GM18505 (cell line): ENCODE data around the gene SLC25A29.

Experiments used
- ATAC-seq: cut with Tn5 transposase; IDR thresholded peaks from one replicate; pipeline ENCODE4 v1.9.1; 2021; ENCODE audit not compliant: unreplicated experiment
- POLR2A ChIP-seq: IDR thresholded peaks from 4 replicates; pipeline ENCODE4 v1.6.1; 2011; ENCODE audit warnings: borderline replicate concordance; ENCODE audit not compliant: insufficient read depth, insufficient read length; ENCODE audit errors: extremely low read depth

The SLC25A29 gene

GRCh38 chr14:100261621-100262020 is 44.6 kb downstream of the SLC25A29 start:
- no peak for ATAC-seq
- no peak for TF ChIP-seq POLR2A

GRCh38 chr14:100256339-100256895 is 49.8 kb downstream of the SLC25A29 start:
- TF ChIP-seq POLR2A = no peak
- ATAC-seq = peak; percentile 66

DNA sequence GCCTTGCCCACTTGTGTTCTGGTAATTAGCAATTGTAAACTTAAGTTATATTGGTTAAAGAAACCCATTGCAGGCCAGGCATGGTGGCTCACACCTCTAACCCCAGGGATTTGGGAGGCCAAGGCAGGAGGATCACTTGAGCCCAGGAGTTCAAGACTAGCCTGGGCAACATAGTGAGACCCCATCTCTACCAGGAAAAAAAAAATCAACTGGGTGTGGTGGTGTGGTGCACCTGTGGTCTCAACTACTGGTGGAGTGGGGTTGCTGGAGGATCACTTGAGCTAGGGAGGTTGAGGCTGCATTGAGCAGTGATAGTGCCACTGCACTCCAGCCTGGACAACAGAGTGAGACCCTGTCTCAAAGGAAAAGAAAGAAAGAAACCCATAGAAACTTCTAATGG is 53.6 kb downstream of the SLC25A29 start:
- no peak for TF ChIP-seq POLR2A
- ATAC-seq = no peak

GRCh38 chr14:100250732-100251465 is 55.3 kb downstream of the SLC25A29 start:
- no peak for ATAC-seq
- no peak for TF ChIP-seq POLR2A

DNA sequence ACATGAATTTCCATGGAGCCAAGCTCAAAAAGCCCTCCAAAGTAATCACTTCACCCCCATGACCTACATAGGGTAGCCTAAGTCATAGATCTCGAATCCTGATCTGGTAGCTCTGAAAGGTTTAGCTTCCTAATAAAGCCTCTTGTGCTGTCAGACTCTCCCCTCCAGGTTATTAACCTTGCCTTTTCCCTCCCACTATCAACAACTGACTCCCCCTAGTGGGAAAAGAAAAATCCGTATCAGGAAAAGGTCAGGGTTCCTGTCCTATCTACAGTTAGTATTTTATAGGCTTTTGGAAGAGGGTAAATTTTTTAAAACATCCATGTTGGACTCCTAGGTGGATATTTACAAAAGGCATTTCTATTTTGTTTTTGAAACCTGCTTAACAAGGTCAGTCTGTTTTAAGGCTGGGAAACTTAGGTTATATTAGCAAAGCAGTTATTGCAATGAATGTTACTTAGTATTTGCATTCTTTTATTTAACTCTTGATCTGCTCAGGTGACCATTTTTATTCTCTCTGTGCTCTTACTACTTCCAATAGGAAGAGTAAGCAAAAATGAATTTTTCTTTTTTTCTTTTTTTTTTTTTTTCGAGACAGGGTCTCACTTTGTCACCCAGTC is 59.3 kb downstream of the SLC25A29 start:
- no peak for ATAC-seq
- no peak for TF ChIP-seq POLR2A

- ATAC-seq = no peak
- TF ChIP-seq POLR2A = no peak
Observed at GRCh38 chr14:100243020-100243419, 63.2 kb downstream of the SLC25A29 start.

DNA sequence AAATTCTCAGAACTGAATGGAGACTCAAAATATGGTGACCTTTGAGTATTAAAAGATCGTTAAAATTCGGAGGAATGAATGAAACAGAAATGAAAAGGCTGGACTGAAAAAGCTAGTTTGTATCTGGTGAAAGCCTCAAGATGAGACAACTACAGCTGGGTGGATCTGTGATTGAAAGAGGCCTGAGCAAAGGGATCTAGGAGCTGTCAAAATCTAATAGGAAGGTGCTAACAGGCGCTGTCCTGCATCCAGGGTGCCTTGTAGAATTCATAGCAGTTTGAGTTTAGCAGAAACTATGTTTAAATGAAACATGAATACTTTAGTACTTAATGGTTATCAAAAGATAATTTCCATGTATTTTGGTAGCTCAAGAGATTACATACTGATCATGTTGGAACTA is 65.0 kb downstream of the SLC25A29 start:
- ATAC-seq = no peak
- TF ChIP-seq POLR2A = no peak
